HG02870 (cell line): ENCODE measurements around the gene NBDY.
"Not testable (repeated sequence)": the region's sequence is repeated elsewhere in the genome, so short reads cannot be mapped to it uniquely, and the experiment has no call there.

Source experiments
- ATAC-seq: cut with Tn5 transposase; IDR thresholded peaks from one replicate; pipeline ENCODE4 v1.9.1; 2021; ENCODE audit warnings: mild to moderate bottlenecking, moderate library complexity; ENCODE audit not compliant: unreplicated experiment

The NBDY gene

GRCh38 chrX:56764153-56764974 is 35.3 kb downstream of the NBDY start:
- peak; percentile 42 for ATAC-seq

- no peak for ATAC-seq
These were observed 36.1 kb downstream of the NBDY start for GRCh38 chrX:56764975-56765791.

GRCh38 chrX:56765811-56766553 is 36.9 kb downstream of the NBDY start:
- ATAC-seq: no peak

GRCh38 chrX:56766554-56767347 is 37.7 kb downstream of the NBDY start:
- no peak for ATAC-seq

GRCh38 chrX:56767348-56768119 is 38.5 kb downstream of the NBDY start:
- not testable (repeated sequence) for ATAC-seq

GRCh38 chrX:56768120-56768660 is 39.1 kb downstream of the NBDY start:
- ATAC-seq: not testable (repeated sequence)

GRCh38 chrX:56772675-56773521 is 43.9 kb downstream of the NBDY start:
- peak; percentile 47 for ATAC-seq

- ATAC-seq: peak; percentile 41
These were observed 44.5 kb downstream of the NBDY start for GRCh38 chrX:56773522-56774060.

- peak; percentile 36 for ATAC-seq
These were observed 49.3 kb downstream of the NBDY start for GRCh38 chrX:56778099-56778923.

GRCh38 chrX:56778924-56779468 is 50.0 kb downstream of the NBDY start:
- ATAC-seq: peak; percentile 32

GRCh38 chrX:56780681-56781649 is 51.9 kb downstream of the NBDY start:
- ATAC-seq: not testable (repeated sequence)

- peak; percentile 29 for ATAC-seq
These were observed 53.3 kb downstream of the NBDY start for GRCh38 chrX:56782352-56782751.

- ATAC-seq: peak; percentile 1
These were observed 53.9 kb downstream of the NBDY start for GRCh38 chrX:56782791-56783449.

- ATAC-seq: peak; percentile 36
These were observed 54.4 kb downstream of the NBDY start for GRCh38 chrX:56783450-56783831.

- ATAC-seq: no peak
These were observed 55.1 kb downstream of the NBDY start for GRCh38 chrX:56783996-56784620.
